H9 (cell line): ENCODE data around the gene CLDN10. TPM values are rescaled to one million over a fixed set of nuclear protein-coding genes. Genes with fewer than 3 reads are reported as not detected.

Experiments
- DNase-seq: peaks from one replicate; pipeline ENCODE4 v3.0.0-alpha.2; 2017
- H2AFZ ChIP-seq: one replicate; pipeline ENCODE4 v1.6.1; 2013; ENCODE audit warnings: mild to moderate bottlenecking, low read length, control low read depth, moderate library complexity
- H2AK5ac ChIP-seq: 2 replicates; pipeline ENCODE4 v1.6.1; 2013; ENCODE audit warnings: low read length, control low read depth, mixed read lengths; ENCODE audit not compliant: insufficient read length
- H2BK120ac ChIP-seq: one replicate; pipeline ENCODE4 v1.6.1; 2013; ENCODE audit warnings: low read depth, mild to moderate bottlenecking, low read length, control low read depth, inconsistent platforms; ENCODE audit not compliant: poor library complexity, severe bottlenecking
- H2BK12ac ChIP-seq: 2 replicates; pipeline ENCODE4 v1.6.1; 2013; ENCODE audit warnings: low read length, control low read depth, mixed read lengths, low read depth; ENCODE audit not compliant: insufficient read length
- H2BK15ac ChIP-seq: 2 replicates; pipeline ENCODE4 v1.6.1; 2013; ENCODE audit warnings: low read depth, low read length, control low read depth
- H2BK20ac ChIP-seq: one replicate; pipeline ENCODE4 v1.6.1; 2013; ENCODE audit warnings: low read depth, mild to moderate bottlenecking, low read length, control low read depth, inconsistent platforms; ENCODE audit not compliant: poor library complexity, severe bottlenecking
- H2BK5ac ChIP-seq: 2 replicates; pipeline ENCODE4 v1.6.1; 2013; ENCODE audit warnings: low read length, control low read depth, mixed read lengths; ENCODE audit not compliant: insufficient read length
- H3K14ac ChIP-seq: 2 replicates; pipeline ENCODE4 v1.6.1; 2013; ENCODE audit warnings: low read length, control low read depth; ENCODE audit not compliant: insufficient read depth
- H3K18ac ChIP-seq: 2 replicates; pipeline ENCODE4 v1.6.1; 2013; ENCODE audit warnings: low read depth, mild to moderate bottlenecking, mixed read lengths, low read length, control low read depth; ENCODE audit not compliant: insufficient read length
- H3K23ac ChIP-seq: 2 replicates; pipeline ENCODE4 v1.6.1; 2013; ENCODE audit warnings: low read length, control low read depth, mixed read lengths, low read depth; ENCODE audit not compliant: insufficient read length
- H3K23me2 ChIP-seq: 2 replicates; pipeline ENCODE4 v1.6.1; 2013; ENCODE audit warnings: low read depth, mild to moderate bottlenecking, mixed read lengths, low read length, control low read depth; ENCODE audit not compliant: insufficient read length, poor library complexity, severe bottlenecking
- H3K27ac ChIP-seq: 2 replicates; pipeline ENCODE4 v1.5.1; 2013; ENCODE audit warnings: low read length, control low read depth, mixed read lengths, low read depth; ENCODE audit not compliant: insufficient read length
- H3K27me3 ChIP-seq: 2 replicates; pipeline ENCODE4 v1.6.1; 2013; ENCODE audit warnings: low read length, control low read depth, inconsistent platforms; ENCODE audit not compliant: insufficient read depth
- H3K4ac ChIP-seq: 2 replicates; pipeline ENCODE4 v1.6.1; 2013; ENCODE audit warnings: low read depth, mild to moderate bottlenecking, control low read depth, inconsistent platforms, low read length, moderate library complexity
- H3K4me1 ChIP-seq: 2 replicates; pipeline ENCODE4 v1.6.1; 2013; ENCODE audit warnings: low read length, control low read depth, inconsistent platforms; ENCODE audit not compliant: insufficient read depth
- H3K4me2 ChIP-seq: 2 replicates; pipeline ENCODE4 v1.6.1; 2013; ENCODE audit warnings: low read length, control low read depth, mixed read lengths; ENCODE audit not compliant: insufficient read length, insufficient read depth
- H3K56ac ChIP-seq: 2 replicates; pipeline ENCODE4 v1.6.1; 2013; ENCODE audit warnings: low read depth, mild to moderate bottlenecking, mixed read lengths, low read length, control low read depth; ENCODE audit not compliant: insufficient read length
- H3K79me1 ChIP-seq: 2 replicates; pipeline ENCODE4 v1.6.1; 2013; ENCODE audit warnings: low read depth, mild to moderate bottlenecking, moderate library complexity, low read length, control low read depth, inconsistent platforms; ENCODE audit not compliant: insufficient read depth, poor library complexity, severe bottlenecking
- H3K79me2 ChIP-seq: 2 replicates; pipeline ENCODE4 v1.6.1; 2013; ENCODE audit warnings: low read length, control low read depth, inconsistent platforms; ENCODE audit not compliant: insufficient read depth
- H3K9ac ChIP-seq: 2 replicates; pipeline ENCODE4 v1.6.1; 2013; ENCODE audit warnings: low read length, control low read depth, mixed read lengths; ENCODE audit not compliant: insufficient read length; ENCODE audit errors: extremely low read depth
- H3K9me3 ChIP-seq: one replicate; pipeline ENCODE4 v1.6.1; 2013; ENCODE audit warnings: low read depth, low read length, inconsistent platforms; ENCODE audit not compliant: control insufficient read depth
- H3T11ph ChIP-seq: one replicate; pipeline ENCODE4 v1.6.1; 2013; ENCODE audit warnings: mild to moderate bottlenecking, low read length, control low read depth, inconsistent platforms
- H4K20me1 ChIP-seq: one replicate; pipeline ENCODE4 v1.6.1; 2013; ENCODE audit not compliant: control insufficient read depth, insufficient read length, insufficient read depth
- H4K5ac ChIP-seq: 2 replicates; pipeline ENCODE4 v1.6.1; 2013; ENCODE audit warnings: low read depth, mild to moderate bottlenecking, mixed read lengths, low read length, control low read depth; ENCODE audit not compliant: insufficient read length
- H4K8ac ChIP-seq: replicated peaks from 2 replicates; pipeline ENCODE4 v1.6.1; 2013; ENCODE audit warnings: low read length, control low read depth, mixed read lengths, low read depth; ENCODE audit not compliant: insufficient read length
- H4K91ac ChIP-seq: 2 replicates; pipeline ENCODE4 v1.6.1; 2013; ENCODE audit warnings: low read depth, mild to moderate bottlenecking, moderate library complexity, mixed read lengths, low read length, control low read depth; ENCODE audit not compliant: insufficient read length
- H3K27ac Mint-ChIP-seq, 3 experiments: 2 replicates in 2 of 3; 3 replicates in 1 of 3; pipeline ENCODE4 v1.8.0; 2020 to 2021; ENCODE audit warnings: mixed read lengths in 3 of 3, mild to moderate bottlenecking in 1 of 3, moderate library complexity in 1 of 3
- H3K27me3 Mint-ChIP-seq: 2 replicates; pipeline ENCODE4 v1.8.0; 2021; ENCODE audit warnings: low read depth, mild to moderate bottlenecking, moderate library complexity, mixed read lengths
- H3K36me3 Mint-ChIP-seq, 3 experiments: 2 replicates in 2 of 3; 3 replicates in 1 of 3; pipeline ENCODE4 v1.8.0; 2020 to 2021; ENCODE audit warnings: low read depth in 3 of 3, mixed read lengths in 3 of 3; ENCODE audit not compliant: insufficient read depth in 1 of 3
- H3K4me1 Mint-ChIP-seq, 2 experiments: 2 replicates each; pipeline ENCODE4 v1.8.0; 2020; ENCODE audit warnings: mixed read lengths in 2 of 2
- H3K4me3 Mint-ChIP-seq, 2 experiments: 2 replicates in 1 of 2; 3 replicates in 1 of 2; pipeline ENCODE4 v1.8.0; 2020 to 2021; ENCODE audit warnings: mild to moderate bottlenecking in 2 of 2, mixed read lengths in 2 of 2, moderate library complexity in 1 of 2
- H3K9me3 Mint-ChIP-seq, 2 experiments: 2 replicates in 1 of 2; 3 replicates in 1 of 2; pipeline ENCODE4 v1.8.0; 2020; ENCODE audit warnings: mild to moderate bottlenecking in 2 of 2, mixed read lengths in 2 of 2, moderate library complexity in 1 of 2
- CTCF ChIP-seq: fragments of 200-600 bp; sonication (generic); conservative IDR thresholded peaks from 3 replicates; pipeline ENCODE4 v1.8.0; 2021; ENCODE audit warnings: antibody characterized with exemption, mild to moderate bottlenecking
- WGBS: extraction: QIAGEN DNeasy Blood & Tissue Kit; methylation state at CpG from one replicate; pipeline ENCODE4 v1.1.7; 2013; ENCODE audit warnings: missing lambda C conversion rate, low lambda C conversion rate, mixed read lengths; ENCODE audit not compliant: insufficient read length; ENCODE audit errors: extremely low coverage; 5-methylcytosine and 5-hydroxymethylcytosine counted together
- total RNA-seq: library from RNA; stranded (reverse); gene quantifications from 2 replicates; pipeline ENCODE4 v1.2.1, GENCODE V29; 2021

CLDN10 gene
- total RNA-seq, 1 experiment from 2014 or later: 20.7 TPM

DNA sequence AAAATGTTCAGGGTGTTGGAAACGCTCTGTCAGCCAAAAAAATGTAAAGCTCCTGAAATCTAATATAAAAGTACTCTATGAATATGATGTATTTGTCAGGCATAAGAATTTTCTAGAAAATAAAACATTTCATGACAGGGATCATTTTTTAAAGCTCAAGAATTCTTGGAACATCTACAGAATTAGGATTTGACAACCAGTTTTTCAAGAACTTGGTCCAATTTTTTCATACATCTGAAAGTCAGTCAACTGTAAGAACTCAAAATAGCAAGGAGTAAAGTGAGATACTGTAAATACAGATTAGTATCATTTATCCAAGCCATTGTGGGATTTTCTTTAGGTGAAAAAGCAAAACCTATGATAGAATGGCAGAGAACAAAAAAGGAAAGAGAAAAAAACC lies 41.6 kb upstream of the CLDN10 start:
- H3K56ac ChIP-seq: no peak overlapping the region
- H4K8ac ChIP-seq: no peak overlapping the region
- H2AK5ac ChIP-seq: no peak overlapping the region
- no peaks in the 10 kb centered on the region for H3K79me1 ChIP-seq
- no peak overlapping the region for H2BK20ac ChIP-seq
- no peak overlapping the region for H3T11ph ChIP-seq
- H4K5ac ChIP-seq: no peak overlapping the region
- no peak overlapping the region for H3K18ac ChIP-seq
- TF ChIP-seq CTCF: no peak
- DNase-seq: no peak
- no peak overlapping the region for H3K9ac ChIP-seq
- no peaks in the 10 kb centered on the region for H3K27me3 ChIP-seq
- H3K23ac ChIP-seq: no peak overlapping the region
- H3K23me2 ChIP-seq: no peaks in the 10 kb centered on the region
- no peak overlapping the region for H3K4me2 ChIP-seq
- no peak overlapping the region for H2BK120ac ChIP-seq
- H3K14ac ChIP-seq: no peak overlapping the region
- H2BK12ac ChIP-seq: no peak overlapping the region
- Mint-ChIP-seq H3K27ac (no peak overlapping the region), H3K9me3 (no peaks in the 10 kb centered on the region), H3K36me3 (no peaks in the 10 kb centered on the region), H3K27me3 (no peaks in the 10 kb centered on the region), H3K4me3 (no peak overlapping the region), H3K4me1 (peaks cover 3 to 5% of the 10 kb centered on the region in 2 experiments)
- no peak overlapping the region for H2BK15ac ChIP-seq
- H3K27ac ChIP-seq: no peak overlapping the region
- H4K91ac ChIP-seq: no peak overlapping the region
- H2AFZ ChIP-seq: no peak overlapping the region
- peaks cover 4% of the 10 kb centered on the region; the same call in 1 of the 2 replicates for H3K4me1 ChIP-seq
- no peak overlapping the region for H2BK5ac ChIP-seq
- no CpG with 5 or more reads among the region's 1 CpG for WGBS
- H3K79me2 ChIP-seq: no peaks in the 10 kb centered on the region
- H4K20me1 ChIP-seq: no peaks in the 10 kb centered on the region
- no peaks in the 10 kb centered on the region for H3K9me3 ChIP-seq
- no peak overlapping the region for H3K4ac ChIP-seq
